Measurements from ENCODE around the gene MLLT10.

The MLLT10 gene

GRCh38 chr10:21760332-21760731, 226.3 kb downstream of the MLLT10 start:
- FAIRE-seq, result no peak
- TF ChIP-seq POLR2A (IDR thresholded peaks at IDR 0.05; ENCODE audit: low read depth, low read length), result no peak
- TF ChIP-seq TAF1 (IDR thresholded peaks at IDR 0.05; ENCODE audit: borderline replicate concordance, low read depth, low read length), result no peak

GRCh38 chr10:21764466-21765189, 230.6 kb downstream of the MLLT10 start:
- no peak for DNase-seq (ENCODE audit: insufficient read length)
- FAIRE-seq, result no peak
- no peak for TF ChIP-seq POLR2A (IDR thresholded peaks at IDR 0.05; ENCODE audit: low read depth, low read length)
- no peak for TF ChIP-seq TAF1 (IDR thresholded peaks at IDR 0.05; ENCODE audit: borderline replicate concordance, low read depth, low read length)
- no peak for TF ChIP-seq POLR2AphosphoS5 (IDR thresholded peaks at IDR 0.05; ENCODE audit: low read depth, low read length)

More at GRCh38 chr10:21760332-21760731, 226.3 kb downstream of the MLLT10 start:
- DNase-seq (ENCODE audit: insufficient read length), result no peak

GRCh38 chr10:21769041-21769440, 235.0 kb downstream of the MLLT10 start:
- TF ChIP-seq TAF1 (IDR thresholded peaks at IDR 0.05; ENCODE audit: borderline replicate concordance, low read depth, low read length), result no peak
- TF ChIP-seq POLR2AphosphoS5 (IDR thresholded peaks at IDR 0.05; ENCODE audit: low read depth, low read length), result no peak
- TF ChIP-seq POLR2A (IDR thresholded peaks at IDR 0.05; ENCODE audit: low read depth, low read length), result no peak
- DNase-seq (ENCODE audit: insufficient read length) (no peak), FAIRE-seq (no peak)

GRCh38 chr10:21771219-21771618, 237.2 kb downstream of the MLLT10 start:
- DNase-seq (ENCODE audit: insufficient read length), result no peak

GRCh38 chr10:21776883-21777282, 242.9 kb downstream of the MLLT10 start:
- no peak for FAIRE-seq
- no peak for TF ChIP-seq POLR2A (IDR thresholded peaks at IDR 0.05; ENCODE audit: low read depth, low read length)
- no peak for TF ChIP-seq TAF1 (IDR thresholded peaks at IDR 0.05; ENCODE audit: borderline replicate concordance, low read depth, low read length)
- TF ChIP-seq POLR2AphosphoS5 (IDR thresholded peaks at IDR 0.05; ENCODE audit: low read depth, low read length), result no peak
- no peak for DNase-seq (ENCODE audit: insufficient read length)

More at GRCh38 chr10:21771219-21771618, 237.2 kb downstream of the MLLT10 start:
- TF ChIP-seq TAF1 (IDR thresholded peaks at IDR 0.05; ENCODE audit: borderline replicate concordance, low read depth, low read length) (no peak), POLR2AphosphoS5 (IDR thresholded peaks at IDR 0.05; ENCODE audit: low read depth, low read length) (no peak)
- FAIRE-seq, result no peak

GRCh38 chr10:21791276-21791675, 257.2 kb downstream of the MLLT10 start:
- DNase-seq (ENCODE audit: insufficient read length) (no peak), FAIRE-seq (no peak)
- no peak for TF ChIP-seq POLR2AphosphoS5 (IDR thresholded peaks at IDR 0.05; ENCODE audit: low read depth, low read length)
- TF ChIP-seq POLR2A (IDR thresholded peaks at IDR 0.05; ENCODE audit: low read depth, low read length), result no peak
- TF ChIP-seq TAF1 (IDR thresholded peaks at IDR 0.05; ENCODE audit: borderline replicate concordance, low read depth, low read length), result no peak
